Astrocyte (in vitro differentiated cells and primary cell): ENCODE measurements around the gene KIF2A. TPM values are rescaled to one million over a fixed set of nuclear protein-coding genes. Genes with fewer than 3 reads are reported as not detected.

Experiments used
- DNase-seq: peaks from one replicate; pipeline ENCODE4 v3.0.0-alpha.2; 2010; ENCODE audit warnings: low read depth
- FAIRE-seq: peaks from 2 replicates; lab custom pipeline; 2011; peaks lifted over from hg19 to GRCh38; lab: Jason Lieb, UNC
- H2AFZ ChIP-seq: 2 replicates; pipeline ENCODE4 v1.6.0; 2012; ENCODE audit warnings: low read depth, low read length, inconsistent platforms
- H3K27ac ChIP-seq: 2 replicates; pipeline ENCODE4 v1.5.1; 2011; ENCODE audit warnings: low read depth, low read length, inconsistent platforms
- H3K27me3 ChIP-seq: 2 replicates; pipeline ENCODE4 v1.6.0; 2011; ENCODE audit warnings: low read length, inconsistent platforms; ENCODE audit not compliant: insufficient read depth
- H3K36me3 ChIP-seq: 2 replicates; pipeline ENCODE4 v1.5.1; 2011; ENCODE audit warnings: low read length, inconsistent platforms; ENCODE audit not compliant: insufficient read depth
- H3K4me1 ChIP-seq: 2 replicates; pipeline ENCODE4 v1.5.1; 2011; ENCODE audit warnings: low read length, inconsistent platforms; ENCODE audit not compliant: insufficient read depth
- H3K4me2 ChIP-seq: 2 replicates; pipeline ENCODE4 v1.6.0; 2012; ENCODE audit warnings: low read length, inconsistent platforms
- H3K4me3 ChIP-seq: 2 replicates; pipeline ENCODE4 v1.5.1; 2011; ENCODE audit warnings: low read depth, mild to moderate bottlenecking, low read length, inconsistent platforms; ENCODE audit not compliant: insufficient read depth
- H3K79me2 ChIP-seq: 2 replicates; pipeline ENCODE4 v1.6.0; 2012; ENCODE audit warnings: mild to moderate bottlenecking, low read length, inconsistent platforms; ENCODE audit not compliant: insufficient read depth
- H3K9ac ChIP-seq: 2 replicates; pipeline ENCODE4 v1.6.0; 2012; ENCODE audit warnings: mild to moderate bottlenecking, low read length, inconsistent platforms
- H3K9me3 ChIP-seq: 2 replicates; pipeline ENCODE4 v1.5.1; 2012; ENCODE audit warnings: low read depth, mild to moderate bottlenecking, low read length, inconsistent platforms; ENCODE audit not compliant: insufficient read depth
- H4K20me1 ChIP-seq: 2 replicates; pipeline ENCODE4 v1.6.0; 2012; ENCODE audit warnings: low read length, inconsistent platforms; ENCODE audit not compliant: insufficient read depth
- H3K27ac Mint-ChIP-seq: one replicate; pipeline ENCODE4 v1.8.0; 2021; ENCODE audit warnings: mild to moderate bottlenecking, mixed read lengths; ENCODE audit not compliant: unreplicated experiment
- H3K27me3 Mint-ChIP-seq: one replicate; pipeline ENCODE4 v1.8.0; 2021; ENCODE audit warnings: low read depth, mixed read lengths; ENCODE audit not compliant: unreplicated experiment
- H3K36me3 Mint-ChIP-seq: one replicate; pipeline ENCODE4 v1.8.0; 2021; ENCODE audit warnings: low read depth, mixed read lengths; ENCODE audit not compliant: unreplicated experiment
- H3K4me1 Mint-ChIP-seq: one replicate; pipeline ENCODE4 v1.8.0; 2021; ENCODE audit warnings: low read depth, mixed read lengths; ENCODE audit not compliant: unreplicated experiment
- H3K4me3 Mint-ChIP-seq: one replicate; pipeline ENCODE4 v1.8.0; 2021; ENCODE audit warnings: mild to moderate bottlenecking, moderate library complexity, mixed read lengths; ENCODE audit not compliant: unreplicated experiment
- H3K9me3 Mint-ChIP-seq: one replicate; pipeline ENCODE4 v1.8.0; 2021; ENCODE audit warnings: mild to moderate bottlenecking, mixed read lengths; ENCODE audit not compliant: unreplicated experiment
- EZH2 ChIP-seq: IDR thresholded peaks from 2 replicates; pipeline ENCODE4 v1.6.1; 2012; ENCODE audit warnings: mild to moderate bottlenecking, low read length, inconsistent platforms; ENCODE audit not compliant: insufficient read depth
- total RNA-seq: library from RNA; stranded (reverse); gene quantifications from 2 replicates; pipeline ENCODE4 v1.2.1, GENCODE V29; 2021
- TF ChIP-seq, protein P1 (sequence below): IDR thresholded peaks from 2 replicates; pipeline ENCODE4 v1.5.1; 2011; ENCODE audit warnings: low read depth, mild to moderate bottlenecking, inconsistent platforms, low read length, moderate library complexity; ENCODE audit not compliant: insufficient read depth

Gene KIF2A
- total RNA-seq, 1 donor from 2014 or later, result 79.1 TPM

DNA sequence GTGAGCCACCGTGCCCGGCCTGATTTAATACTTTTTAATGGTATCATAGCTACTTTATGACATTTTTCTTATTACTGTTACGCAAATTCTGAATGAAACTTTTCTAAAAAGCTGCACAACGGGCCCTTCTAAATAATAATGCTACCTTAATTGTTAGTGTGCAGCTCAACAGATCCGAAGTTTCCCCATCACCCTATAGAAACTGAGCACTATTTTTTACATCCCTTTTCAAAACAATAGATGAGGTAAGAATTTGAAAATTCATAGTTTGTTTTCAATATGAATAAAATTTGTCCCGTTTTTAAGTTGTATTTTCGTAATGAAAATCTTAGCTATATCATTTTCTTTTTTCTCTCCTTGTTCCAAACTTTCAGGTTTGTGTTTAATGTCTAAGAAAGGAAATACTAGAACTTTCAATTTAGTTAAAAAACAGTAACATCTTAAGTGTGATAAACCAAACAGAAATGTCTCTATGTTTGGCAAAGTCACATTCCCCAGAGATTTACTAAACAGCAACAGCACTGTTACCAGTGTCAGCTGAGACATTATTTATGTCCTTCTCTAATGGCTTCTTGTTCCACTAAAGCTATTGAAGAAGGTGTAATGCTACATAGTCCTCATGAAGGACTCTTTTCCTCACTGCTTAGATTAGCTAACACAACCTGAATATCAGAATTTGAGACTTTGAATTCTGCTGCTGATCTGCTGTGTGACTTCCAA is 22.9 kb downstream of the KIF2A start:
- DNase-seq (no peak), FAIRE-seq (no peak)
- Histone ChIP-seq H3K4me1 (no peaks in the 10 kb centered on the region), H2AFZ (no peak overlapping the region), H3K9me3 (no peaks in the 10 kb centered on the region), H3K79me2 (peaks cover 98% of the 10 kb centered on the region), H3K27me3 (no peaks in the 10 kb centered on the region), H3K4me3 (no peak overlapping the region), H4K20me1 (peaks cover 84% of the 10 kb centered on the region), H3K27ac (no peak overlapping the region), H3K36me3 (no peaks in the 10 kb centered on the region), H3K4me2 (no peak overlapping the region), H3K9ac (no peak overlapping the region)
- peaks cover 19% of the 10 kb centered on the region for H3K4me1 Mint-ChIP-seq
- no peaks in the 10 kb centered on the region for H3K9me3 Mint-ChIP-seq
- no peaks in the 10 kb centered on the region for H3K27me3 Mint-ChIP-seq
- no peak overlapping the region for H3K4me3 Mint-ChIP-seq
- peaks cover 7% of the 10 kb centered on the region for H3K36me3 Mint-ChIP-seq
- no peak overlapping the region for H3K27ac Mint-ChIP-seq
- TF ChIP-seq EZH2, result no peak
- TF ChIP-seq, protein P1, sequence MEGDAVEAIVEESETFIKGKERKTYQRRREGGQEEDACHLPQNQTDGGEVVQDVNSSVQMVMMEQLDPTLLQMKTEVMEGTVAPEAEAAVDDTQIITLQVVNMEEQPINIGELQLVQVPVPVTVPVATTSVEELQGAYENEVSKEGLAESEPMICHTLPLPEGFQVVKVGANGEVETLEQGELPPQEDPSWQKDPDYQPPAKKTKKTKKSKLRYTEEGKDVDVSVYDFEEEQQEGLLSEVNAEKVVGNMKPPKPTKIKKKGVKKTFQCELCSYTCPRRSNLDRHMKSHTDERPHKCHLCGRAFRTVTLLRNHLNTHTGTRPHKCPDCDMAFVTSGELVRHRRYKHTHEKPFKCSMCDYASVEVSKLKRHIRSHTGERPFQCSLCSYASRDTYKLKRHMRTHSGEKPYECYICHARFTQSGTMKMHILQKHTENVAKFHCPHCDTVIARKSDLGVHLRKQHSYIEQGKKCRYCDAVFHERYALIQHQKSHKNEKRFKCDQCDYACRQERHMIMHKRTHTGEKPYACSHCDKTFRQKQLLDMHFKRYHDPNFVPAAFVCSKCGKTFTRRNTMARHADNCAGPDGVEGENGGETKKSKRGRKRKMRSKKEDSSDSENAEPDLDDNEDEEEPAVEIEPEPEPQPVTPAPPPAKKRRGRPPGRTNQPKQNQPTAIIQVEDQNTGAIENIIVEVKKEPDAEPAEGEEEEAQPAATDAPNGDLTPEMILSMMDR, result no peak

DNA sequence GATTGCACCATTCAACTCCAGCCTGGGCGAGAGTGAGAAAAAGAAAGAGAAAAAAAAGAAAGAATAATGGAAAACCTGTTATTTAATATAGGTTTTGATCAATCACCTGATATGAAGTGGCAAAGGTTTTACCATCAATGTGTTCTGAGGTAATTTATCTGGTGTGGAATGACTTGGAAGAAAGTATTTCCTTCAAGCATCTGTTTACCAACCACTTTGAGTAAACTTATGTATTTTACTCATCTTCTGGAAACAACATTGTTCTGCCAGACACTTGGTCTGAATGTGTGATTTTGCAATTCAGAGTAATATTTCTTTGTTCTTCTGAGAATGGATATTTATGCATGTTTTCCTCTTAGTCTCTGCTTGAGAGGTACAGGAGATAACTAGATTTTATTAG is 24.3 kb downstream of the KIF2A start:
- peaks cover 84% of the 10 kb centered on the region for H4K20me1 ChIP-seq

More for the DNA sequence above, 24.3 kb downstream of the KIF2A start:
- H3K27ac ChIP-seq, result no peak overlapping the region
- peaks cover 99% of the 10 kb centered on the region for H3K79me2 ChIP-seq
- no peaks in the 10 kb centered on the region for H3K36me3 ChIP-seq
- H3K27ac Mint-ChIP-seq, result no peak overlapping the region
- H3K9ac ChIP-seq, result no peak overlapping the region
- H3K4me3 ChIP-seq, result no peak overlapping the region
- DNase-seq (no peak), FAIRE-seq (no peak)
- peaks cover 5% of the 10 kb centered on the region for H3K36me3 Mint-ChIP-seq
- no peaks in the 10 kb centered on the region for H3K27me3 Mint-ChIP-seq
- peaks cover 19% of the 10 kb centered on the region for H3K4me1 Mint-ChIP-seq
- H3K9me3 Mint-ChIP-seq, result no peaks in the 10 kb centered on the region
- H3K4me1 ChIP-seq, result no peaks in the 10 kb centered on the region
- TF ChIP-seq, protein P1, result no peak
- TF ChIP-seq EZH2, result no peak
- no peaks in the 10 kb centered on the region for H3K27me3 ChIP-seq
- H3K4me3 Mint-ChIP-seq, result no peak overlapping the region
- no peaks in the 10 kb centered on the region for H3K9me3 ChIP-seq
- H3K4me2 ChIP-seq, result no peak overlapping the region
- H2AFZ ChIP-seq, result no peak overlapping the region
